ENCODE data around the gene CASZ1.

GRCh38 chr1:10637400-10637799 is 159.0 kb downstream of the CASZ1 start:
- TF ChIP-seq CTCF (IDR thresholded peaks at IDR 0.05 in 2 of 3, conservative IDR thresholded peaks at IDR 0.05 in 1 of 3; ENCODE audit: control insufficient read depth in 2 of 3, extremely low read depth in 1 of 3, insufficient read depth in 1 of 3, low read depth in 3 of 3, low read length in 3 of 3) (no peak), POLR2A (IDR thresholded peaks at IDR 0.05; ENCODE audit: low read depth, low read length) (no peak), TAF1 (IDR thresholded peaks at IDR 0.05; ENCODE audit: borderline replicate concordance, low read depth, low read length) (no peak), REST (IDR thresholded peaks at IDR 0.05; ENCODE audit: low read depth, low read length) (no peak)
